PC-9 (cell line): ENCODE results near the gene SMO.

ENCODE experiments used
- CTCF ChIP-seq: fragments of 200-600 bp; sonication (generic); conservative IDR thresholded peaks from 2 replicates; pipeline ENCODE4 v1.6.1; 2017; ENCODE audit warnings: mixed run types, antibody characterized with exemption, mild to moderate bottlenecking, moderate library complexity
- EZH2 ChIP-seq: fragments of 200-600 bp; sonication (generic); IDR thresholded peaks from 2 replicates; pipeline ENCODE4 v1.8.0; 2017; ENCODE audit warnings: antibody characterized with exemption, low read depth

GRCh38 chr7:129252128-129252527, 63.7 kb downstream of the SMO start:
- TF ChIP-seq CTCF (no peak), EZH2 (no peak)
